Activated T-cell treated with anti-CD3 and anti-CD28 coated beads for 24 hours (primary cell): Measurements from ENCODE around the gene SPATA46.
"Not testable (repeated sequence)": the region's sequence is repeated elsewhere in the genome, so short reads cannot be mapped to it uniquely, and the experiment has no call there.

Source experiments
- DNase-seq: peaks from one replicate; pipeline ENCODE4 v3.0.0-alpha.2; 2020; ENCODE audit warnings: low read depth

The SPATA46 gene

DNA sequence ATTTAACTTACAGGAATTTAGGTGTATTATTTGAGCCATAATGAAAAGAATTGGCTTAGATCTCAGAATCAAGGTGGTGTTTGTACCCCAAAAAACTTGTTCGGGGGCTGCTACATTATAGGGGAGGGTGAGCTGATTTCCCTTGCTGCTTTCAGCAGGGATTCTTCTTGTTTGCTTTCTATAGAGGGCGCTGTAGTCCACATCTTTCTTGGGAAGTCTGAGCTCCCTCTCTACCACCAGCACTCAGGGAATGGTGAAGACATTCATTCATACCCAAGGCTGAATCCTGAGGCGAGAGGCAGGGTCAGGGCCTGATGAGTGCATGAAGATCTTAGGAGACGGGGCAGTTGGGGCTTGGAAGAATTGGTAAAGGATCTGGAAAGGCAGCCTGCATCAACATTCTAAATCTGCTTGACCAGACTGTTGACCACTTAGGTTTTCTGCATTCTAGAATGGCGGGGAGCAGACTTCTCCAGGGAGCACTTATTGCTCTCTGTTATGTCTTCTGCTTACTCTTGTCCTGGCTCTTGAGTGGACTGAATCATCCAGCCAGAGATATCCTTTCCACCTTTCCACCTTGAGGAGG, 18.9 kb downstream of the SPATA46 start:
- DNase-seq, result no peak

DNA sequence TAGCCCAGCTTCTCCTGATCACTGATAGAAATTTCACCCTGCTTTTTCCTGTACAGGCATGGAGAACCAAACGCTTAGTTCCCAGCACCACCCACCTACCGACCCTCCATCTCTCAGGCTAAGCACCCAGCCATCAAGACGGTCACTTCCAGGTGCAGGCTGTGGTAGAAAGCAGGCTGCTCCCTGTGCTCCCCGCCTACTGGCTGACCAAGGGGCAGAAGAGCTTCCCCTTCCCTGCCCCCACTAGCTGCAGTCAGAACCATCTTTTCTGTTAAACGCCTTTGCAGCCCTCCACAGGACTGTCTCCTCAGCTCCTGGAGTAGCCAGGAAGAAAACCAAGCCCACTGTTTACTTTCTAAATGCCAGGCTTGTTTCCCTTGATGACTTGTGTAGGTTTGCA, 23.0 kb downstream of the SPATA46 start:
- DNase-seq, result no peak

GRCh38 chr1:162353078-162353477, 23.6 kb downstream of the SPATA46 start:
- no peak for DNase-seq

- DNase-seq, result not testable (repeated sequence)
Measured at GRCh38 chr1:162351874-162352273, 24.8 kb downstream of the SPATA46 start.

DNA sequence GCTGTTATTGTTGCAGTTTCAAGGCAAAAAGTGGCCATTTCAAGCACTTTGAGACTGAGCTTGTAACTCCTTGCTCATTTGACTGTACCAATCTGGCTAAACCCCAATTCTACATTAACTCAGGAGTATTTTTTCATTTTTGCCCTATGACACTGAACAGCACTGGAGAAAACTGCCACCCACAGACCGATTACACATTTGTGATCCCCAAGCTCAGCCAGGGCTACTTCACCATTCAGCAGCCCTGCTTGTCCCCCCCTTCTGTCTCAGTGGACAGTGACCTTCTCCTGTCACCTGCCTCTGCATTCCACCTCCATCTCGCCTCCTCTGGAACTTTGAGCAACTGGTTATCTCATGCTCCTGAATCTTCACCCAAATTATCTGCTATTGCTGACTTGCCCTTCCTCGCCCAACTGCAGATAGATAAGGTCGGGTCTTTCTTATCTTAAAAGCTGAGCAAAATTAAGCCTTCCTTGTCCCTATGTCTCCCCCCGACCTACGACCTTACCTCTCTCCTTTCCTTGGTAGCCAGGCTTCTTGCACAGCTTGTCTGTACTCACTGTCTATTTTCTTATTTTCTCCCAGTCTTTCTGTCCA, 25.3 kb downstream of the SPATA46 start:
- no peak for DNase-seq

GRCh38 chr1:162349635-162350330, 26.9 kb downstream of the SPATA46 start:
- DNase-seq, result no peak

GRCh38 chr1:162347281-162347680, 29.4 kb downstream of the SPATA46 start:
- DNase-seq, result no peak

- no peak for DNase-seq
Measured at GRCh38 chr1:162343470-162343869, 33.2 kb downstream of the SPATA46 start.

DNA sequence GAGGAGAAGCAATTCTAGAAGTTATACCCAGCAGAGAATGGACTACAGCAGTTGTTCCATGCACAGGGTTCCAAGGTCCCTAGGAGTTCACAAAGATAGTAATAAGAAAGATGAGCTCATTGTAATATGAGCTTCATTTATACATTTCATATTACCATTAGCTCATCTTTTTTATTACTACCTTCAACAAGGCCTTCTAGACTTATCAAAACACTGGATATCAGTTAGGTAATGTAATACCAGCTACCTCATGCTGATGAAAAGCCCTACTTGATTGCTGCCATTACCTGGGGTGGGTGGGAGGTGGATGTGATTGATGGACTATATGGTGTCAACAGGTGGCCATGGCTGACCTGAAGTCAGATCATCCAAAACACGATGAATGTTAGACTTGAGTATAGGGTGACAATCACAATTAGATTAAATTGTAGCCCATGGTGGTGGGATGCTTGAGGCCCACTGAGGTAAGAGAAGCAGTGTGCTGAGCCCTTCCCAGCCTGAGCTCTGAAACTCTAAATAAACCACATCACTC, 34.1 kb downstream of the SPATA46 start:
- DNase-seq, result no peak

- DNase-seq, result no peak
Measured at GRCh38 chr1:162336621-162337285, 39.9 kb downstream of the SPATA46 start.

- DNase-seq, result no peak
Measured at GRCh38 chr1:162335126-162335525, 41.5 kb downstream of the SPATA46 start.

DNA sequence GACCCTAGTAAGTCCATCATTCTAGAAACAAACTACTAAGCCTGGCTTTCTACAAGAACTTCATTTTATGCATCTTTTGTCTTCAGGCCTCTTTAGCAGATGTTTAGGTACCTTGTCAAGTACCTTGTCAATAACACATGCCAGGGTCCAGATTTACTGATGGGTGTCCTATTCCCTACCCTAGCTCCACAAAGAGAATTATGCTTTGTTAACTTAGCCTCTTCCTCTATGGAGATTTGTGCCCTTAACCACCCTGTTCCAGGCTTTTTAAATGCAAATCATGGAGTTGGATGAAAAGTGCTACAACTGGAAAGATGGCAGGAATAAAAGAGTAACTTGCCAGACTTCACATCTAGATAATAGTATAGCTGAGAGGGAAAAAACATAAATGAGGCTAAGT, 42.7 kb downstream of the SPATA46 start:
- no peak for DNase-seq

DNA sequence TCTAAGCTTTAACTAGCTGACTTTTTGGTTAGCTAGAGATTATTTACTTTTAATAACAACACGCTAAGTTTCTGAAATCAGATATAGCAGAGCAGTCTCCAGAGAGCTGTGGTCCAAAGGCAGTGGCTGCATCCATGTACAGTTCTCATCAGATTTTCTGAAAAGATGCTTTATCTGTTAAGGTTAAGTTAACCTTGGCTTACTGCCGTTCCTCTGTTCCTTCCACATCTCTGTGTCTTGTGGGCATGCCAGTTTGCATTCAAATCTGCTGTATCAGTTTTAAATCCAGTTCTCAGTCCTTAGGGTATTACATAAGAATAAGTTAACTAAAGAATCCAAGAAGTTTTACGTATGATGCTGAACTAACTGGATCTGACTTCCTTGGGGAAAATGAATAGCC, 46.8 kb downstream of the SPATA46 start:
- no peak for DNase-seq

DNA sequence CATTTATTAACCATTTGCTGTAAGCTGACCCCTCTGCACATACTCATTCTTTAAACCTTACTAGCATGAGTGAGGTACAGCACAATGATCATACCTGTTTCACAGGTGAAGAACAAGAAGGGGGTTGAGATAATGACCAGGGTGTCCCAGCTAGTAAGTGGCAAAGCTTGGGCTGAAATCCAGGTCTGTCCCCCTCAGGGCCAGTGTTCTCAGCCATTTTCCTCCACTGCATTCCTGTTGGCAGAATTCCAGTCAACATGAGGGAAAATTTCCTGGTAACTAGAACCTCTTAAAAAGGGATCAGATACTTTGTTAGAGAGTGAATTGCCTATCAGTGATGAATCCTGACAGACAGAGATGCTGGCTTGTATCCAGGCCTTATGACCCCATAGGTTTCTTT, 48.1 kb downstream of the SPATA46 start:
- DNase-seq, result no peak

DNA sequence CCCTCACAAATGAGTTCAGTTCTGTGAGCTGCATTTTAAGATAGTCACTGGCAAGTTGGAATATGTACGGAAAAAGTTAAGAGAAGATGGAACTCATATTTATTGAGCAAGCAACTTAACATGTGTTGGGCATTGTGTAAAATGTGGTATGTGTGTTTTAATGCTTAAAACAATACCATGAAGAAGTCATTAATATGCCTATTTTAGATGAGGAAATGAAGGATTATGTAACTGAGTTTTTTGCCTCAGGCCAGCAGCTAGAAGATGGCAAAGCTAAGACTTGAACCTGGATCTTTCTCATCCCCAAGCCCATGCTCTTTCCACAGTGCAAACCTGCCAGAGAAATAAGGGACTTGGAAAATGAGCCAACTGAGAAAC, 48.9 kb downstream of the SPATA46 start:
- no peak for DNase-seq

- no peak for DNase-seq
Measured at GRCh38 chr1:162327144-162327787, 49.4 kb downstream of the SPATA46 start.

- DNase-seq, result no peak
Measured at GRCh38 chr1:162326559-162326958, 50.1 kb downstream of the SPATA46 start.

DNA sequence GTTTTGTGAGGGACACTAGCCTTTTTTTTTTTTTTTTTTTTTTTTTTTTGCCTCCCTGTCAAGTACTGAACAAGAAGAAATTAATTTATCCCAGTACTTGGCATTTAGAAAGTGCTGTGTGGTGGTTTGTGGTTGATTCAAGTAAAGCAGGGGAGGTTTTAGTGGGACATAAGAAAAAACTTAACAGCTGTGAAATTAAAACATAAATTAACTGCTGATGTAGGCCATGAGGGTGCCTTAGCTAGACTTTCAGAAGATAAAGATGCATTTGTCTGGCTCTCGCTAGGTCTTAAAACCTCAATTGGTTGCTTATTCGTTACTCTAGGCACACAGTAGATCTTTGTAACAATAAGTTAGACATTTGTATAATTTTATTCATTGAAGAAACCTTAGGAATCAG, 52.3 kb downstream of the SPATA46 start:
- no peak for DNase-seq
